ENCODE measurements around the gene PPIL3.

GRCh38 chr2:200821686-200822245, 67.1 kb downstream of the PPIL3 start:
- TF ChIP-seq CTCF (IDR thresholded peaks at IDR 0.05; ENCODE audit: low read length) (no peak), EZH2 (optimal IDR thresholded peaks at IDR 0.05; ENCODE audit: low read depth, low read length) (no peak)
